Lower leg skin (tissue), 3 donors: ENCODE measurements around the gene MYBPC1.

Source experiments
- CTCF ChIP-seq, 3 donors: fragments of 450-650 bp; IDR thresholded peaks; one replicate each; pipeline ENCODE4 v1.5.1; 2016; ENCODE audit warnings: antibody characterized with exemption in 3 of 3, mild to moderate bottlenecking in 3 of 3, moderate library complexity in 2 of 3
- POLR2A ChIP-seq, 2 donors: fragments of 450-650 bp; IDR thresholded peaks; one replicate each; pipeline ENCODE4 v1.6.1; 2016 to 2017; ENCODE audit warnings: antibody characterized with exemption in 2 of 2, mild to moderate bottlenecking in 1 of 2, moderate library complexity in 1 of 2

GRCh38 chr12:101697197-101697929 is 102.6 kb downstream of the MYBPC1 start, which contains the start of gene CHPT1:
- TF ChIP-seq CTCF (IDR thresholded peaks at IDR 0.05) (no peak), POLR2A (IDR thresholded peaks at IDR 0.05) (no peak)
